Activated T-cell treated with anti-CD3 and anti-CD28 coated beads, Interleukin-2, amount 50 U/mL, for 48 hours (primary cell): ENCODE data around the gene IKZF2.

Source experiments
- DNase-seq, 2 experiments: peaks; one replicate each; pipeline ENCODE4 v3.0.0-alpha.2; 2020

Gene IKZF2

DNA sequence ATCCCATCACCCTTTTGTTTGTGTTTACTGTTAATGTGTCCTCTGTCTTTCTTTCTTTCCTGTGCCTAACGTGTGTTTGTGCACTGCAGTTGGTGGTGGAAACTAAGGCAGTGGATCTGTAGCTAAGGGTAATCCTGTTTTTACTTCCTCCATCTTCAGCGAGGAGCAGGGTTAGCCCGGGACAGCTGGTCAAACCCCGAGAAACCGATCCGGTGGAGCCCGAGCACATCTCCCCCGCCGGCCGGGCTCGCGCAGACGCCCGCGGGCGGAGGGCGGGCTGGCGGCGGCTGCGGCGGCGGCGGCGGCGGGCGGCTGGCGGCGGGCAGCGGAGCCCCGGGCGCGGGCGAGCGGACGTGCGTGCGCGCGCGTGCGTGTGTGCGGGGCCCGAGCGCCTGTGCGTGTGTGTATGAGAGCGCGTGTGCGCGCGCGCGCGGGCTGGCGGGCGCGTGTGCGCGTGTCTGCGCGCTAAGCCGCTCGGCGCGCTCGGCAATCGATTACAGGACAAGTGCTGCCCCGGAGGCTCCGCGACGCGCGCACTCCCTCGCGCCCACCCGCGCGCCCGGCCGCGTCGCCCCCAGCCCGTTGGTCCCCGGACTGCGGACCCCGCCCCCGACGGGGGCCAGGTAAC, at the start of gene IKZF2:
IKZF2 (minus strand) TSS at position 176 of the 628 bp plus-strand sequence. CDS start 2,983 bp downstream, outside the sequence.
- peak; percentile 69 to 76 for DNase-seq

DNA sequence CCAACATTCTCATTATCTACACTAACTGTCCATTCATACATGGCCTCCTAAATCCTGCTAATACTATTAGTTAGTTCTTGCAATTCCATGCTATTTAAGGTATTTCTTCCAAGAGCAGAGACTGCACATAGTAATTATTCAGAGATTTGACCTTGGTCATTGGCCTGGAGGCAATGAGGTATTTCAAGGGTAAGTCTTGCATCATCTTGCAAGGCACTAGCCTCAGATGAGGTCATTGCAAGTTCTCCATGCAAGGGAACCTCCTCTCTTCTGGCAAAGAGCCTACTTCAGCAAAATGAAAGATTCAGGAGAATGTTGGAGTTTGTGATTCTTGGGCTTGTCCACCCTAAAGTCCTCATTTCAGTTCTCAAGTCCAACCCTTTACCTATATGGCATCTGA, 48.5 kb upstream of the IKZF2 start:
- no peak for DNase-seq

DNA sequence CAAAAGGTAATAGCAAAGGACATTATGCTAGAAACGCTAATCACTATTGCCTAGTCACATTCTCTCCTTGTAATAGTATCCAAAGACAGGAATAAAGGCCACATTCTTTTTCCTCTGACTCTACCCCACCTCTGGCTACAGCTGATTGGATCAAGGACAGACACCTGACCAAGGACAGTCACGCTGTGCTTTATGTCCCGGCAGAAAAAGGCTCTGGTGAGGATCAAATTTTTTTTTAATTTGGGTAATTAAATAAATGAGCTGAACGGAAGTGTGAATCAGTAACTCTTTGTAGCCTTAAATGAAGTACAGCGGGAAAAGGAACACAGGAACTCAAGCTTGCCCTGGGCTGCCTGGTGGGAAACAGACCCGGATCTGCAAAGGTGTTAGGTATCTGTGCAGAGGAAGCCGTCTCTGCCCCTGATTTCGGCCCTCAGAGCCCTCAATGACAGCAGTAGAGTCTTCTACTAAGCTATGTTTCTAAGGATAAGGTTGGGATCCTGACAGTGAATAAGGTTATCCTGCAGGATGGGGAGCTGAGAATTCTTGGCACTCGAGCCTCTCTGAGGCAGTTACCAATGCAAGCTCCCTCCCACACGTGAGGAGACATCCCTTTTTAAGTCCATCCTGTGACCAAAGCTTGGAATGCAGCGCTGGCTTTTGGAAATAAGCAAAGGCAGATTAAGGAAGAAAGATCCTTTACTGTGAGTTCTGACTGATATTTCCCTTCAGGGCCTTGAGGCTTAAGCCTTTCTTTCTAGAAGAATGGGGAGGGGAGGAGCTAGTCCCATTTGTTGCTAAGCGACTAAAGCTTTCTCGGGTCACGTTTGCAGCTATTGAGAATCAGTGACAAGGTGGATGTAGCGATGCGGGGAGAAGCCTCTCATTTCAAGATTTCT, 37.8 kb upstream of the IKZF2 start:
- no peak for DNase-seq

DNA sequence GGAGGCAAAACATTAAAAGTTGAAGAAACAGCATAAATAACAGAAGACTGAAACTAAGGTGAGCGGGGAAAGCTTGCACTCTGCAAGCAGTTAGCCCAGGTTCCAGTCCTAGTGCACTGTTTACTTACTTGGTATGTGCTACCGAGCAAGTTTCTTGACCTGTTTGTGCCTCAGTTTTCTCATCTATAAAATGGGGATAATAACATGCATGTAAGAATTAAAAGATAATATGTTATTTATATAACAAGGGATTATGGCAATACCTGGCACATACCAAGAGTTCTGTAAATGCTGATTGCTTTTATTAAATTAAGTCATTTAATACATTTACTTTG, 37.1 kb upstream of the IKZF2 start:
- DNase-seq = no peak

DNA sequence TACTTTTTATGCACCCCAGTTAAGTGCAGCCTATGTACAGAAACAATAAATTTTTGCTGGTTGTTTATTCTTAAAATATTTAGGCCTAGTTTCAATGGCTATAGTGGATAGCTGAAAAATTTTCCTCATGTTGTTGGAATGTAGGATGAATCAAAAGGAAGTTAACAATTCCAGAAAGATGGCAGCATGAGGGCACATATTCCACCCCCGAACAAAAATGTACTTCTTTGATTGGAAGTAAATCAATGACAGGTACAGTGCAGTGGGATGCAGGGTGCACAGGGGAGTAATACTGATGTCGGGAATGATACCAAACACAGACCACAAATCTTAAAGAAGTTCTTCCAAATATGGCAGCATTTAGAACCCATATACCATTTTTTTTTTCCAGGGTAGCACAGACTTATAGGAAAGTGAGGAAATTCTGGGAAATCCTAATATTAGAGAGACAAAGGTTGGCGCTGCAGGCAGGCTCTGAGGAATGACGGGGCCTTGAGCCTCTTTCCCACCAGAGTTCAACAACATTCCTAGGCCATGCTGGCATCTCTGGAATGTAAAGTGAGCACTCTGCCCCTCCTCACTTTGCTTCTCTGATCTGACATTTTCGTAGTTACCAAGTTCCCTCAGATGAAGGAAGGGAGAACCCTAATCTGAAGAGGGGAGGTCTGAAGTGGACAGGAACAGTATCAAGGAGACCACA, 36.6 kb upstream of the IKZF2 start:
- no peak for DNase-seq

DNA sequence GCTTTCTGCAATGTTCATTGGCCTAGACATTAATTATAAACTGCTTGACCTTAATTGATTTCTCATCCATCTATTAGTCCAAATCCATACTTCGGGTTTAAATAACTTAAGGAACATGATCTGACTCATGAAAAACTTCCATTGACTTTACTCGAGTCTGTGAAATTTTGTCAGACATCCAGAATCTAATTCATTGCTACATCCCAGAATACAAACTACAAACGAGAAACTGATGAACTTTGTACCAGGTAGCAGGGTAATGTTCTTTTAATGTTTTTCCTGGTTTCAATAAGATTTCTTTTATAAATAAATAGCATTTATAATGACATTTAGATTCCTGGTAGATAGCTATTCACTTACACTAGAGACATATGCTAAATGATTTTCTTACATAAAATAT, 36.0 kb upstream of the IKZF2 start:
- no peak for DNase-seq

DNA sequence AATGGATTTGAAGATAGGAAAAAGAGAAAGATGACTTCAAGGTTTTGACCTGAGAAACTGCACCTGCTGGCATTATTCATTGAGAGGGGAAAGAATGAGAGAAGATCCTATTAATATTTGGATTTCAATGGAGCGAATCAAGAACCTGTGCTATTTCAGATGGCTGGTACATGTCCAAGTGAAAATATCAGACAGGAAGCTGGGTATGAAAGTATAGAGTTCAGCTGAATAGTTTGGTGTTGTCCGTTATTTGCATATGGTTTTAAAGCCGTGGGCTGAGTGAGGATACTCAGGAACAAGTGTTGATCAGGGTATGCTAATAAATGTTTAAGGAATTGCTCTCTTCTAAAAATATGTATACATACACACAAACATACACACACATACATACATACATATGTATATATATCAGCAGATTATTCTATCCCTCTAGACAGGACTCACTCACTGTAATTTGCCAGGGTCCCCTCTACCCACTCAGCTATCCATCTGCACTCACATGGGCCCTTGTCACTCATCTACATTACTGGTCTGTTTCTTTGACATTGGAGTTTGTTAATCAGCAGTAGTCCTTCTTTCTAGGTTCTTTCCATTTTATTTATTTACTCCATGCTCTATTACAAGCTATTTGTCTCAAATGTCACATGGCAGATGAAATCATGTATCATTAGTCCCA, 33.9 kb upstream of the IKZF2 start:
- DNase-seq = no peak

DNA sequence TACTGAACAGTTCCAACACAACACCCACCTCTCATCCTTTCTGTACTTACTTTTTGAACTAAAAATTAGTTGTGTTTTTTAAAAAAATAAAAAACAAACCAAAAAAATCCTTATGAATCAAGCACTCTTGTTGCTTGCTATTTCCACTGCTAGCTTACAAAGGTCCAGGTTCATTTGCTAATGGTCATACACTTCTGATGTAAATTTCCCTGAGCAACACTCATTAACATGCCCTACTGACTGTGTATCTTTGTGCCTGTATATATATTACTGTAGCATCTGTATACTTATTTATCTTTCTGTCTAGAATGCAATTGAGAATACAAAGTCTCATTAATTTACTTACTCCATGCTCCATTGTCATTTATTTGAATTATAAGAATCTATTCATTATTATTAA, 30.3 kb upstream of the IKZF2 start:
- no peak for DNase-seq

DNA sequence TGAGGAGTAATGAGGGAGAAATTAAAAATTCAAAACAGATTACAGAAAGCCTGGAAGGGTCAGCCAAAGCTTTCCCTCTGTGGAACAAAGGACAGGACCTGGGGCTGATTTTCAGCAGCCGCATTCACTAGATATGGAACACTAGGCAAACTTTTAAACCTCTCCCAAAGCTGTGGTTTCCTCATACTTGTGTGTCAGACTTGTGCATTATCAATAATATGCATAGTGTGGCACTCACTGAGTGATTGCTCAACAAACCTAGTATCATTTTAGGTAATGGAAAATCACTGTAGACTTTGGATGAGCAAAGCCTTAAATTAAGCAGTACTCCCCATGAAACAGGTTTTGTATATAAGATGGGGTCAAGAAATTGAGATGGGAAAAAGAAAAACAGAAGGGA, 26.3 kb upstream of the IKZF2 start:
- DNase-seq = no peak

DNA sequence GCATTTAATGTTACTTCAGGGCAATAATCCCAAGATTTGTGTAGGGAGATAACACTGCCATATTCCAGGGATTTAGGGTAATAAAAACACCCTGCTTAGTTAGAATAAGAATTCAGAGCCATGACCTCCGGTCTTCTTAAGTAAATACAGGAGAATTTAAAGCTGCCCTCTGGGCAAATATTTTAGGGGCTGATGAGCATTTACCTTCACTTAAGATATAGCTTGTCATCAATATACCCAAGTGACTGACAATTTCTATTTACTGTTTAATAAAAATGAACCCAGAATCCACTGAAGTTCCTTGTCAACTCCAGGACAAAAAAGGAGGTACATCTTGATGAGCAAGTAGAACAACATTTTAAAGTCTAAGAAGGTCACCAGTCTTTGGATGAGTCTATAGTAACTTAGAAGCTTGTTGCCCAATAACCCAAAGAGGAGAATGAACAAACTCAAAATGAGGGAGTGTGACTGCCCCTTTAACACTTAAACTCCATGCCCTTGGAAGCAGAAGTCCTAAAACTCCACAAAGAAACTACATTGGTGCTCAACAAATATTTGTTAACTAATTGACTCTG, 24.3 kb upstream of the IKZF2 start:
- DNase-seq = no peak

DNA sequence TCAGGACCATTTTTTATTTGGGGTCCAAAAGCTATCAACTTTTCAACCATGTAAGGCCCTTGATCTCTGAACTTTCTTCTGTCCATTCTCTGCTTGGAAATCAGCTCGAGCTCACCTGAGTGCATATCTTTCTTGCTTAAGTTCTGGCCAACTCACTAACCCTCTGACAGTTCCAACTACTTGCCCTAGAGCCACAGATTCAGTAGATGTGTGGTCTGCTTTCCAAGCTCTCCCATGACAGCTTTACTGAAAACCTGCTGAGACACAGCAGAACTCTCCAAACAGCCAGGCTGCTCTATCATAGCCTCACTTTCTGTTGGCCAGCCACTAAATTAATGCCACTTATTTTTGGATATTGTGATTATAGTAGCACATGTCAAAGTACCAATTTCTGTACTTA, 21.2 kb upstream of the IKZF2 start:
- no peak for DNase-seq

DNA sequence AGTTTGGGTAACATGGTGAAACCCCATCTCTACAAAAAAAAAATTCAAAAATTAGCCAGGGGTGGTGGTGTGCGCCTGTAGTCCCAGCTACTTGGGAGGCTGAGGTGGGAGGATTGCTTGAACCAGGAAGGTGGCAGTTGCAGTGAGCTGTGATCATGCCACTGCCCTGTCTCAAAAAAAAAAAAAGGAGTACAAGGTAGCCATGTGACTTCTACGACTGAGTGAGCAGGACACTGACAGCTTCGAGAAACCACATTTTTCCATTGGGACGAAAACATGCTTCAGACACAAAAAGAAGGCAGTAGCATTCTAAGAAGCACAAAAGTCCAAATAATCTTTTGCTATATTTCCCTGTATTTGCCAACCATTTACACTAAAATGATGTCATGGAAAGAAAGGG, 19.7 kb upstream of the IKZF2 start:
- no peak for DNase-seq

DNA sequence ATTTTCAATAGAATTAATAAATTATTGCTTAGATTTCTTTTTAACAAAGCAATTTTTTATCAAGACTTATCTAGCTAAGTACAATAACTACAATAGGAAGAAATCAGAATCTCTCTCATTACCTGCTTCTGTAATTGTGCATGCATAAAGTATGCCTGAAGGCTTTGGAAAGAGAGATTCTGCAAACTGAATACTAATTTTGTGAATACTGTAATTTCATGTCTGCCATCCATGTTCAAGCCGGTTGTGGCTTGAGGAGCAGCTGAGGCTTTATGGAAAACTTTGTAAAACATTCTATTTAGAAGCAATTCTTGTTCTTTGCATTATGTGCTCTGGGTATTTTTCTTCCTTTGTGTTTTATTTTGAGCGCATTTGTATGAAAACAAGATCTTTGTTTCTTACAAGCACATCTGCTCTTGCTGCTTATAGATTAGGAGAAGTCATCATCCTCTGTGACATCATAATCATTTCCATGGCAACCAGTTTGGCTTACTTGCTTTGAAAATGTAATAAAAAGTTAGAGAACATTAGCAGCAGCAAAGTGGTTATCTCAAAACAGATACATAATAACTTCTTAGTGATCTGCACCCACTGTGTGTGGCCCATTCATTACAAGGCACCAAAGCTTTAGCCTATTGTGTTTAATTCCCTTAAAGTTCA, 16.0 kb upstream of the IKZF2 start:
- no peak for DNase-seq

DNA sequence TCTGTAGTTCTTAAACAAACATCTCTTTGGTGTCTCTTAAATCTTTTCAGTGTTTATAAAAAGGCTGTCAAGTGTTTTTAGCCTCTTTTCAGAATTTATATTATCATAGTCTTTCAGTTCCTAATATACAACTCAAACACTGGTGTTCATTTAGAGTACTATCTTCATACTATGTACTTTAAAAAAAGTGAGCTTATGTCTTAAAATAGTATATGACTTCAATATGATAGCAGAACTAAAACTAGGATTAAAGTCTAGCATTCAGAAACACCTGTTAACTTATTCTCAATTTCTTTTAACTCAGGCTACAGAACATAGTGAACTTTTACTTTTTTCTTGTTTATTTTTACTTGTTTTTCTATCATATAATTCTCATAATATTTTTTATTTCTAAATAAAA, 14.7 kb upstream of the IKZF2 start:
- DNase-seq = no peak

DNA sequence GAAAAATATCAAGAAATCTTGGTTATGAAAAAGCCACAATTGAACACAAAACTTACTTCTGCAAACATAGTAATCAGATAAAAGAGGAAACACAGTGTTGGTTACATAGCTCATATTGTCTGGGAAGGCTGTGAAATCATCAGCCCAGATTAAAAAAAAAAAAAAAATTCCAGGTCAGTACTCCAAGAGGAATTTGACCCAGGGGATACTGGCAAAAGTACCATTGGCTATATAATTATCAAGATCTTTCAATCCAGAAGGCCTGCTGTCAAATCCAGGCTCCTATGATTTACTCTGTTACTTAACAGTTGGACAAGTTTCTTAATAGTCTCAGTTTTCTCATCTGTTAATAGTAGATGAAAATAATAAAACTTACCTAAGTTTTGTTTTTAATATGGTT, 12.9 kb upstream of the IKZF2 start:
- no peak for DNase-seq

DNA sequence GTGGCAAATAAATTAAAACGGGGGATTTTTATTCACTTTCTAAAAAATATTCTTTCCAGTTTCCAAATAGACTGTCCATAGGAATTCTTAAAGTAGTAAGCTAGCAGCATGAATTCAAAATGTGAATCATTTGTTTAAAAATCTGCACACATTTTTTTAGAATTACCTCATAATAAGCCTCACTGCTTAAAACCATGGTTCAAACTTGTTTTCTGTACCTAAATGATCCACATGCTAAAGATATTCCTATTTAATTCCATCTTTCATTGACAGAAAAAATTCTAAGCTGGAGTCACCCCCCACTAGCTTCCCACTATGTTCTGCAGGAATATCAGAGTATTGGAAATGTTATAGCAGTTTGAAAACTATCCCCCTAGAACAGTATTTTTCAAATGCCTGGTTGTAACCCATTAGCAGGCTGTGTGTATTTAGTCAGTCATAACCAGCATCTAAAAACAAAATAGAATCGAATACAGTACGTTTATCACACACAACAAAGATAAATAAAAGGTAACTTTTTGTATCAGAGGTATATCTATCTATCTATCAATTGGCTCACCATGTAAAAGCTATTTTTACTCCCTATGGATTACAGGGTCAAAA, 11.2 kb upstream of the IKZF2 start:
- DNase-seq = no peak

DNA sequence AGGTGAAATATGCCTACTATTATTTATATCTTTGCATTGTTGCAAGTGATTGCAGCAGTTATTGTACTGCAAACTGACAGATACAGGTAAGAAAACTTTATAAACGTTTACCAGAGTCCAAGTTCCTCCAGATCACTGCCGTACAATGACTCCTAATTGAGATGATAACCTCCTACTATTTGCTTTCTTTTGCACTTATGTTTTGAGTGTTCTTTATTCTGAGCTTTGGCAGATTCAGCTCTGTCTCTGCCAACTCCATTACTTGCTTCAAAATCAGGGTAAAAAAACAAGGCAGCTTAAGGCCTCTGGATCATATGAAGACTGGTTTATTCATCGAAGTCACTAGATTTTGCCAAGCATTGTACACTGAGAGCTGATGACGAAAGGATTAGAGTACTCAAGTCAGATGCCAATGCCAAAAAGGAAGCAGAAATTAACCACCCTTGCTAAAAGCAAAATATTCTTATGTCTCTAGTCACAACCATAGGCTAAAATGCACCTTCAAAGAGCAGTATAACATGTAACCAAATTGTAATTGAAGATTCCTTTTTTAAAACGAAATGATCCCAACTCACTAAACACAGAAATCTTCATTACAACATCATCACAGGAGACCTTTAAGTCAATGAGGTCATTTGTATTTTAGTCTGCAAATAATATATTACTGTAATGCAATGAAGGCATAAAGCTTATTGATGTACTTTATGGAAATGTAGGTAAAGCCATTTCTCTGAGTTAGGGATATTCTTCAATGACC, 10.5 kb upstream of the IKZF2 start:
- DNase-seq = no peak

DNA sequence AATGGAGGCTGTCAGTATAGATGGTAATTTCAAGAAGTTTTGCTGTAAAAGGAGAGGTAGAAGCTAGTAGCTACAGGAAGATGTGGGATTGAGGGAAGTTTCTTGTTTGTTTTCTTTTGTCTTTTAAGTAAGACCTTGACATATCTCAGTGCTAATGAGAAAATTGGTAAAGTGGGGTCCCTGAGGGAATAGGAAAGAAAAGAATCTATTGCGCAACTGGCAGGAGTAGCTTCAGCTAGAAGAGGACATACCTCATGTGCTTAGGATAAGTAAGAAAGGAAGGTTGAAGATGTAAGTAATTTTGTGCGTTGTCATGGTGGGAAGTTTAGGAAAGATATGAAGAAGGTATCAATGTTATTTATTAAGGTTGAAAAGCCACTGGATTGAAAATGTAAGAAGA, 8.4 kb upstream of the IKZF2 start:
- DNase-seq = no peak

DNA sequence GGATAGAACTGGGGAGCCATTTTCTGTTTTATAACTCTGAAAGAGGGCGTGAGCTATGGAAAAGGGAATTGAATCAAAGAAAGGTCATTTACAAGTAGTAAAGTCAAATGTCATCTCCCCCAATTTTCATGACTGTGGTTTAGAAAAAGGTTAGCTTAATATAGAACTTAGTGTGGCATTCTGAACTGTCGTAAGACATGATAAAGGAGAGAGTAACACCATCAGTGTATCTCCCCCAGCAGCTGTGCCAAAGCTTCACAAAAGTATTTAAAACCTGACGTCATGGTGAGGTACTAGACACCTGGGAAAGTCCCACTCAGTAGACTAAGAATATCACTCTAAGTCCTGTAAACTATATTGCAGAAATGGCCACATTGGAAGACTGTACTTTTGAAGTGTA, 5.8 kb upstream of the IKZF2 start:
- DNase-seq = no peak

DNA sequence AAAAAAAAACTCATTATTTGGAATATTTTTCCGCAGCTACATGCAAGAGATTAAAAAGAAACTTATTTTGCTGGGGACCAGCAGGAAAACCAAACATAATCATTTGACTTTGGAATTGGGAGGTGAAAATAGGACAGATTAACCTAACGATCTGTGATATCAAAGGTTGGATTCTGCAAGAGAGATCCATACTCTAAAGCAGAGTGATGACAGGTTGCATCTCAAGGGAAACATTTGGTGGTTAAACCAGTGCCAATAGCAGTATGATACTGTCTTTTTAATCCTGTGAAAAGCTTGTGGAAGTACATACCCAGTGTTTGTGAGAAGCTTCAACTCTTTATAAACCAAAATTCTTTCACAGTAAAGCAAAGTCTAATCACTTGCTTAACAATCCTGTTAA, 5.3 kb upstream of the IKZF2 start:
- no peak for DNase-seq

DNA sequence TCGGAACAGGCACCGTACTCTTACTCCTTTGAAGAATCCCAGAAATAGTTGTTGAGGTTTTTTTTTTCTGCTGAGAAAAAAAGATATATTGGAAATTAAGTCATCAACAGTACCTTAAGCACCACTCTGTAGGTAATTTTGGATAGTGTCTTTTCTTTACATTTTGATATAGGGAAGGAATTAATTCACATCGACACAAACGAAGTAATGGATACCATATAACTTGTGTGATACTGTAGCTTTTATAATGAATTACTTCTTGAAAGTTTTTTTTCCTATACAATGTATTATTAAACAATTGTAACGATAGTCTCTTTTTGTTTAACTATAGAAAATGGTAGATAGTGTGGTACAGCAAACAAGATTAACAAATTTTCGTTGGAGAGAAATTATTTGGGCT, 1.5 kb upstream of the IKZF2 start:
- DNase-seq = no peak
